ENCODE data around the gene MPP1.

The MPP1 gene

GRCh38 chrX:154730253-154730891 lies 74.9 kb downstream of the MPP1 start:
- Histone ChIP-seq H3K4me3 (IDR thresholded peaks at IDR 0.05; ENCODE audit: insufficient read depth, low read depth, low read length) (no peak overlapping the region), H3K27ac (no peak overlapping the region), H3K79me2 (ENCODE audit: insufficient read depth, low read depth) (no peaks in the 10 kb centered on the region), H3K4me2 (no peak overlapping the region), H3K4me1 (ENCODE audit: low read depth, poor library complexity, severe bottlenecking) (no peaks in the 10 kb centered on the region), H3K36me3 (ENCODE audit: insufficient read depth) (no peaks in the 10 kb centered on the region), H4K20me1 (ENCODE audit: insufficient read depth) (no peaks in the 10 kb centered on the region), H3K9ac (no peak overlapping the region), H2AFZ (ENCODE audit: low read depth) (no peak overlapping the region), H3K27me3 (ENCODE audit: insufficient read depth, low read depth) (no peaks in the 10 kb centered on the region)
- no peak for TF ChIP-seq CTCF (conservative IDR thresholded peaks at IDR 0.05; ENCODE audit: low read depth, low read length)

- no peak overlapping the region for H3K4me2 ChIP-seq
- H3K79me2 ChIP-seq (ENCODE audit: insufficient read depth, low read depth), result no peaks in the 10 kb centered on the region
Measured at GRCh38 chrX:154729439-154729838, 75.8 kb downstream of the MPP1 start.

More at GRCh38 chrX:154729439-154729838, 75.8 kb downstream of the MPP1 start:
- no peak for TF ChIP-seq CTCF (conservative IDR thresholded peaks at IDR 0.05; ENCODE audit: low read depth, low read length)
- H3K9ac ChIP-seq, result no peak overlapping the region
- no peaks in the 10 kb centered on the region for H3K27me3 ChIP-seq (ENCODE audit: insufficient read depth, low read depth)
- H3K27ac ChIP-seq, result no peak overlapping the region
- H3K36me3 ChIP-seq (ENCODE audit: insufficient read depth), result no peaks in the 10 kb centered on the region
- no peaks in the 10 kb centered on the region for H4K20me1 ChIP-seq (ENCODE audit: insufficient read depth)
- no peak overlapping the region for H3K4me3 ChIP-seq (IDR thresholded peaks at IDR 0.05; ENCODE audit: insufficient read depth, low read depth, low read length)
- no peaks in the 10 kb centered on the region for H3K4me1 ChIP-seq (ENCODE audit: low read depth, poor library complexity, severe bottlenecking)
- H2AFZ ChIP-seq (ENCODE audit: low read depth), result no peak overlapping the region
